ENCODE measurements around the gene PCDHGA7. TPM values are rescaled to one million over a fixed set of nuclear protein-coding genes. Genes with fewer than 3 reads are reported as not detected.

Gene PCDHGA7
- total RNA-seq, 4 donors from 2014 or later: 5.1 to 9.8 (median 7.8) TPM

GRCh38 chr5:141360685-141361084 lies 21.9 kb upstream of the PCDHGA7 start:
- Histone ChIP-seq H3K27me3 (no peaks in the 10 kb centered on the region), H3K9me3 (peaks cover 8% of the 10 kb centered on the region), H3K4me1 (no peaks in the 10 kb centered on the region), H3K36me3 (no peaks in the 10 kb centered on the region), H3K4me3 (replicated peaks in 1 of 3) (no peak overlapping the region), H3K27ac (no peak overlapping the region)
- intact Hi-C loops (cut with DNase I): no loop called here
- 33 to 41% methylated on average over 15 of the region's 15 CpGs for WGBS, 2 donors
- TF ChIP-seq POLR2A (IDR thresholded peaks at IDR 0.05): no peak
- no peak for TF ChIP-seq CTCF (IDR thresholded peaks at IDR 0.05)
- no peak for DNase-seq

- H3K27ac ChIP-seq: no peak overlapping the region
- no peaks in the 10 kb centered on the region for H3K27me3 ChIP-seq
- H3K4me1 ChIP-seq: no peaks in the 10 kb centered on the region
- H3K4me3 ChIP-seq (replicated peaks in 1 of 3): no peak overlapping the region
- H3K9me3 ChIP-seq: peaks cover 8% of the 10 kb centered on the region
- no peaks in the 10 kb centered on the region for H3K36me3 ChIP-seq
- intact Hi-C loops (cut with DNase I): no loop called here
- DNase-seq: no peak
- TF ChIP-seq POLR2A (IDR thresholded peaks at IDR 0.05) (no peak), CTCF (IDR thresholded peaks at IDR 0.05) (no peak)
Measured at GRCh38 chr5:141362719-141363118, 19.8 kb upstream of the PCDHGA7 start.

GRCh38 chr5:141363952-141364660 lies 18.4 kb upstream of the PCDHGA7 start, which contains the start of gene PCDHGA5:
PCDHGA5 (plus strand) TSS chr5:141364162; CDS start chr5:141364331, 169 bp downstream.
- DNase-seq: no peak
- Histone ChIP-seq H3K27ac (no peak within 1 kb of the TSS), H3K36me3 (no peaks in the 10 kb centered on the region), H3K27me3 (no peaks in the 10 kb centered on the region), H3K4me3 (replicated peaks in 1 of 3) (no peak within 1 kb of the TSS), H3K4me1 (no peaks in the 10 kb centered on the region), H3K9me3 (peaks cover 4% of the 10 kb centered on the region)
- intact Hi-C loops (cut with DNase I): no loop called here
- no peak for TF ChIP-seq CTCF (IDR thresholded peaks at IDR 0.05)
- TF ChIP-seq POLR2A (IDR thresholded peaks at IDR 0.05): no peak
- WGBS, 2 donors: 10 to 20% methylated on average over 24 to 30 of the region's 34 CpGs

- no peaks in the 10 kb centered on the region for H3K36me3 ChIP-seq
- peaks cover 4% of the 10 kb centered on the region for H3K9me3 ChIP-seq
- no peaks in the 10 kb centered on the region for H3K27me3 ChIP-seq
- no peak for DNase-seq
- no peaks in the 10 kb centered on the region for H3K4me1 ChIP-seq
- intact Hi-C loops (cut with DNase I): no loop called here
- TF ChIP-seq POLR2A (IDR thresholded peaks at IDR 0.05) (no peak), CTCF (IDR thresholded peaks at IDR 0.05) (no peak)
- 30 to 38% methylated on average over 27 to 29 of the region's 46 CpGs for WGBS, 2 donors
- no peak overlapping the region for H3K27ac ChIP-seq
- no peak overlapping the region for H3K4me3 ChIP-seq (replicated peaks in 1 of 3)
Measured at GRCh38 chr5:141366016-141366896, 16.3 kb upstream of the PCDHGA7 start.

Data from thyroid gland (tissue), 4 donors.